Brain microvascular endothelial cell (primary cell): ENCODE measurements around the gene CDC123.

ENCODE experiments used
- DNase-seq: peaks from one replicate; pipeline ENCODE4 v3.0.0-alpha.2; 2020
- H3K27ac ChIP-seq: fragments of 250-450 bp; sonication (Bioruptor Pico); 2 replicates; pipeline ENCODE4 v1.5.1; 2020; ENCODE audit warnings: mild to moderate bottlenecking, moderate library complexity
- H3K27me3 ChIP-seq: fragments of 250-450 bp; sonication (Bioruptor Pico); replicated peaks from 2 replicates; pipeline ENCODE4 v1.5.1; 2020; ENCODE audit warnings: mild to moderate bottlenecking
- H3K36me3 ChIP-seq: fragments of 250-450 bp; sonication (Bioruptor Pico); replicated peaks from 2 replicates; pipeline ENCODE4 v1.5.1; 2020; ENCODE audit warnings: mild to moderate bottlenecking
- H3K4me3 ChIP-seq: 2 replicates; pipeline ENCODE4 v1.5.1; 2011; ENCODE audit warnings: low read depth, mild to moderate bottlenecking, control low read depth, low read length, moderate library complexity
- in situ Hi-C: cut with HindIII; loops from 2 replicates; pipeline ENCODE4 v1.10.0; 2017; ENCODE audit warnings: low sequenced_read_pairs, low pct_ligation_motif_present
- TF ChIP-seq, protein P1 (sequence below): IDR thresholded peaks from 2 replicates; pipeline ENCODE4 v1.5.1; 2011; ENCODE audit warnings: low read depth, mild to moderate bottlenecking, moderate library complexity, low read length, control low read depth, inconsistent platforms; ENCODE audit errors: missing control alignments

CDC123 gene

DNA sequence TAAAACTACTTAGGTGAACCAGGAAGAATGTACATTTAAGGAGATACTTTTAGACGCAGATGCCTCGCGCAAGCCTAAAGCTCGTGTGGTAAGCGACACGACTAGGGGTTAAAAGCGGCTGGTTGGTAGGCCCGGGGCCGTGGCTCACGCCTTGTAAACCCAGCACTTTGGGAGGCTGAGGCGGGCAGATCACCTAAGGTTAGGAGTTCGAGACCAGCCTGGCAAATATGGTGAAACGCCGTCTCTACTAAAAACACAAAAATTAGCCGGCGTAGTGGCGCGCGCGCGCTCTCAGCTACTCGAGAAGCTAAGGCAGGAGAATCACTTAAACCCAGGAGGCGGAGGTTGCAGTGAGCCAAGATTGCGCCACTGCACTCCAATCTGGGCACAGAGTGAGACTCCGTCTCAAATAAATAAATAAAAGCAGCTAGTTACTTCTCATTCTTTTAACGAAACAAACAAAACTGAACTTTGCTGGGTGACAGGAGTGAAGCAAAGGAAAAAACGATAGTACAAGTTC is 1.2 kb upstream of the CDC123 start:
- no peaks in the 10 kb centered on the region for H3K27me3 ChIP-seq
- in situ Hi-C loops: no loop called here
- peak overlapping the region; percentile 95 for H3K27ac ChIP-seq
- peak overlapping the region; percentile 99 for H3K4me3 ChIP-seq
- TF ChIP-seq, protein P1, sequence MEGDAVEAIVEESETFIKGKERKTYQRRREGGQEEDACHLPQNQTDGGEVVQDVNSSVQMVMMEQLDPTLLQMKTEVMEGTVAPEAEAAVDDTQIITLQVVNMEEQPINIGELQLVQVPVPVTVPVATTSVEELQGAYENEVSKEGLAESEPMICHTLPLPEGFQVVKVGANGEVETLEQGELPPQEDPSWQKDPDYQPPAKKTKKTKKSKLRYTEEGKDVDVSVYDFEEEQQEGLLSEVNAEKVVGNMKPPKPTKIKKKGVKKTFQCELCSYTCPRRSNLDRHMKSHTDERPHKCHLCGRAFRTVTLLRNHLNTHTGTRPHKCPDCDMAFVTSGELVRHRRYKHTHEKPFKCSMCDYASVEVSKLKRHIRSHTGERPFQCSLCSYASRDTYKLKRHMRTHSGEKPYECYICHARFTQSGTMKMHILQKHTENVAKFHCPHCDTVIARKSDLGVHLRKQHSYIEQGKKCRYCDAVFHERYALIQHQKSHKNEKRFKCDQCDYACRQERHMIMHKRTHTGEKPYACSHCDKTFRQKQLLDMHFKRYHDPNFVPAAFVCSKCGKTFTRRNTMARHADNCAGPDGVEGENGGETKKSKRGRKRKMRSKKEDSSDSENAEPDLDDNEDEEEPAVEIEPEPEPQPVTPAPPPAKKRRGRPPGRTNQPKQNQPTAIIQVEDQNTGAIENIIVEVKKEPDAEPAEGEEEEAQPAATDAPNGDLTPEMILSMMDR: no peak
- peak; percentile 51 for DNase-seq
- H3K36me3 ChIP-seq: peaks cover 6% of the 10 kb centered on the region

- Histone ChIP-seq H3K36me3 (peaks cover 6% of the 10 kb centered on the region), H3K4me3 (peak overlapping the region; percentile 99), H3K27me3 (no peaks in the 10 kb centered on the region), H3K27ac (peak overlapping the region; percentile 95)
- in situ Hi-C loops: no loop called here
- DNase-seq: no peak
- TF ChIP-seq, protein P1: no peak
Measured at GRCh38 chr10:12195281-12195602, 746 bp upstream of the CDC123 start.

GRCh38 chr10:12196531-12197211 is 683 bp downstream of the CDC123 start:
- H3K27ac ChIP-seq: peak overlapping the region; percentile 95
- TF ChIP-seq, protein P1: no peak
- no peaks in the 10 kb centered on the region for H3K27me3 ChIP-seq
- H3K4me3 ChIP-seq: peak overlapping the region; percentile 99
- peaks cover 18% of the 10 kb centered on the region for H3K36me3 ChIP-seq
- in situ Hi-C loops: no loop called here
- DNase-seq: no peak

DNA sequence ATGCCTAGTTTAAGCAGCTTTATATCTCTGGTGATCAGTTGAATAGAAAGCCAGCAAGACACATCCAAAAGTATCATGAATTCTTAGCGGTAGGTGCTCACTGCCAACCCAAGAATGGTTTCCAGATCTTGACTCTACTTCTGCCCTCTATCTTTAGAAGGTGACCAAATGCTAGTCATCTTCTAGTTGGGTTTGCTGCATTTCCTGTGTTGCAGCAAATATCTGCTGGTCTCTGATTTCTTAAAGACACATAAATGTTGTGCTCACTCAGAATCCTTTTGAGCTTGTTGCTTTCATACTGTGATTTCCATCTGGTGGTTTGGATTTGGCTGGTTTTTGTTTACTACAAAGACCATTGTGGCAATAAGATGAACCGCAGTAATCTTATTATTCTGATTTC is 2.2 kb downstream of the CDC123 start:
- no peak for DNase-seq
- Histone ChIP-seq H3K27ac (no peak overlapping the region), H3K36me3 (peaks cover 21% of the 10 kb centered on the region), H3K27me3 (no peaks in the 10 kb centered on the region), H3K4me3 (no peak overlapping the region)
- TF ChIP-seq, protein P1: no peak
- in situ Hi-C loops: no loop called here

- in situ Hi-C loops: no loop called here
- H3K27ac ChIP-seq: no peak overlapping the region
- no peak for DNase-seq
- H3K27me3 ChIP-seq: no peaks in the 10 kb centered on the region
- no peak overlapping the region for H3K4me3 ChIP-seq
- TF ChIP-seq, protein P1: no peak
- peaks cover 21% of the 10 kb centered on the region for H3K36me3 ChIP-seq
Measured at GRCh38 chr10:12200850-12201249, 4.9 kb downstream of the CDC123 start.

GRCh38 chr10:12201543-12201942 is 5.6 kb downstream of the CDC123 start:
- Histone ChIP-seq H3K27ac (no peak overlapping the region), H3K27me3 (no peaks in the 10 kb centered on the region), H3K36me3 (peaks cover 21% of the 10 kb centered on the region), H3K4me3 (no peak overlapping the region)
- in situ Hi-C loops: no loop called here
- no peak for DNase-seq
- TF ChIP-seq, protein P1: no peak
